Activated T-helper 9 cell treated with anti-CD3 and anti-CD28 coated beads, Interleukin-2, amount 50 U/mL, for 16 hours (primary cell): ENCODE measurements around the gene PCNX2.

Source experiments
- DNase-seq: peaks from one replicate; pipeline ENCODE4 v3.0.0-alpha.2; 2020; ENCODE audit warnings: low read depth

Gene PCNX2, protein sequence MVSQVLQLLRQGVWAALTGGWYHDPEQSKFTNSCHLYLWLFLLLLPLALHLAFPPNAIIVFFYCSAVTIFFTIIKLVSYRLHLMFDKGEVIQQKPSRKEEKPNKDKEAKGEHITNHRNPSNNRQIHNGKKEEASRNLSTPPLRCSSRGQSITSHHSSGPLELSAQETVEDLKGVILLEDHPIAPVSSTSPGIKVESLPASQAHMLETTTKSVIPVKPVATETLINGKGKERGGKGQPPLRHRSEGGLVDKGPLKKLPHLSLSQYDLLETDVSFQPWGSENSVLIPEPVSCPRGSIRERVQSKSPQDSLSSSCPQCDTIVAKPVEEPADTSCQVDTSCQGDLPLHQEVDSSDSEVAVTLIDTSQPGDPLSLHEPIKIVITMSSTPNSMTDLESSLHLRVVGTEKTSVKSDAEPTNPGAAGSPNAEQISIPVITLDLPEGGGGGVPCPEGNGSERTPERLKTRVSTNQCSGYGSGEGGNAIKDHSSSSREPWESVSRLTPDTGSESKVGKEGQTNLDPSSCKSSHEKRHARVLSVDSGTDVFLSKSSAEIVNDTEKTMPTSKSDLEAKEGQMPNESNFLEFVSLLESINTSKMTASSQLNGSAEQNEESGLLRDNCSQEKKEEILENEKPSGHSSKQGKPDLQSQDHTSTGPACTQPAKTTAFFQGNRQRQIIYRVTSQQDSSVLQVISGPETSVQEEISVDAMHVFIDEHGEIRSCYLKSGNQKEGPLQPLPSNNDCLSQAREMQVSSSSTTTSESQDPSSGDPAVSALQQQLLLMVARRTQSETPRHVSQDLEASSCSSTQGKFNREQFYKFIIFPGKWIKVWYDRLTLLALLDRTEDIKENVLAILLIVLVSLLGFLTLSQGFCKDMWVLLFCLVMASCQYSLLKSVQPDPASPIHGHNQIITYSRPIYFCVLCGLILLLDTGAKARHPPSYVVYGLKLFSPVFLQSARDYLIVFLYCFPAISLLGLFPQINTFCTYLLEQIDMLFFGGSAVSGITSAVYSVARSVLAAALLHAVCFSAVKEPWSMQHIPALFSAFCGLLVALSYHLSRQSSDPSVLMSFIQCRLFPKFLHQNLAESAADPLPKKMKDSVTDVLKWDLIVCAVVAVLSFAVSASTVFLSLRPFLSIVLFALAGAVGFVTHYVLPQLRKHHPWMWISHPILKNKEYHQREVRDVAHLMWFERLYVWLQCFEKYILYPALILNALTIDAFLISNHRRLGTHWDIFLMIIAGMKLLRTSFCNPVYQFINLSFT (N-terminal part only)

DNA sequence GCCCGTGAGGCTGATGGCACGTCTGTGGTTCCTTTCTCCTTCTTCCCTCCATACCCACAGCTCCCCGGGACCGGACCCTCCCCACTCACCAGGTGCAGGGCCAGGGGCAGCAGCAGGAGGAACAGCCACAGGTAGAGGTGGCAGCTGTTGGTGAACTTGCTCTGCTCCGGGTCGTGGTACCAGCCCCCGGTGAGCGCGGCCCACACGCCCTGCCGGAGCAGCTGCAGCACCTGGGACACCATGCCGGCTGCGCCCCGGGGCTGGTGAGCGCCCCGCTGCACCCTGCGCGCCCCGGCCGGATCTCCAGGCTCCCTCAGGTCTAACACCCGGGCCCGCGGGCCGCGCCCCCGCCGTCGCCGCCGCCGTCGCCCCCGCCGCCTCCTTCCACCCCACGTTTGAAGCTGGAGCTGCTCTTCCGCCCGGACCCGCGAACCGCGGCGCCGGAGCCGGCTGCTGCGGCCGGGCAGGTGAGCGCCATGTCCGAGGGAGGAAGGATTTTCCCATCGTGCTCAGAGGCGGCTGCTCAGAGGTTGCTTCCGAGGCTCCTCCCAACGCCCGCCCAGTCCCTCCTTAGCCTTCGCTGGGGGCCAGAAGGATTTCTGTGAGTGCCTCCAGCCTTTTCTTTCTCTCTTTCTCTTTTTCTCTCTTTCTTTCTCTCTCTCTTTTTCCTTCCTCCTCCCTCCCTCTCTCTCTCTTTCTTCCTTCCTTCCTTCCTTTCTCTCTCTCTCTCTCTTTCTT is at the start of gene PCNX2:
TSS of gene PCNX2 (minus strand) at position 489 of the 738 bp plus-strand sequence. CDS start at position 242, 247 bp downstream.
- DNase-seq, result peak; percentile 62

DNA sequence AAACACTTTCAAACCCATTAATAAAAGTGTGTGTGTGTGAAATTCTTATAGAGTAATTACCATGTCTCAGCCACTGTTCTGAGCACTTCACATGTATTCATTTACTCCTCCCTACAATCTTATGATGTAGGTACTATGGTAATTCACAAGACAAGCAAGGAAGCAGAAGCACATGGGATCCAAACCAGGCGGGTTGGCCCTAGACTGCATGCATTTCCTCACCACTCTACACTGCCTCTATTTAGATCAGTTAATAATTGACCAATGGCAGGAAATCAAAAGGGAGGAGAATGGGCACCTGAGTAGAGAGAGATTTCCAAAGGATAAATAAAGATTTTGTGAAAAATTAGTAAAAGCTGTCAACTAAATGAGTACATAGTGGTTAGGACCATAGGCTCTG is 47.7 kb upstream of the PCNX2 start:
- DNase-seq, result no peak

DNA sequence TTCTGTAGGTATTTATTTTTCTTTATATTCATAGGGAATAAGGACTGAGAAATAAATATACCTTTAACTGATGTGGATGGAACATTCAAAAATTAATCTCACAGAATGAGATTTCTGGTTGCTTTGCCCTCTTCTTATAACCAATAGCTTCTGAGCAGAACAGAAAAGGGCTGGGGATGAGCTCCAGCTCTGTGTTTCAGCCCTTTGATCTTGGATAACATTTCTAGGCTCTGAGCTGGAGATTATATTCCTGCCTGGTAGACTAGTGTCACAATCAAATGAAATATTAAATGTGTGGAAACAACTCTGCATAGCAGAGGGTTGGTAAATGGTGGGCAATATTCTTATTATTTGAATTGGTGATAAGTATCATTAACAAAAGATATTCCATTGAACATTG is 46.6 kb upstream of the PCNX2 start:
- DNase-seq, result no peak

DNA sequence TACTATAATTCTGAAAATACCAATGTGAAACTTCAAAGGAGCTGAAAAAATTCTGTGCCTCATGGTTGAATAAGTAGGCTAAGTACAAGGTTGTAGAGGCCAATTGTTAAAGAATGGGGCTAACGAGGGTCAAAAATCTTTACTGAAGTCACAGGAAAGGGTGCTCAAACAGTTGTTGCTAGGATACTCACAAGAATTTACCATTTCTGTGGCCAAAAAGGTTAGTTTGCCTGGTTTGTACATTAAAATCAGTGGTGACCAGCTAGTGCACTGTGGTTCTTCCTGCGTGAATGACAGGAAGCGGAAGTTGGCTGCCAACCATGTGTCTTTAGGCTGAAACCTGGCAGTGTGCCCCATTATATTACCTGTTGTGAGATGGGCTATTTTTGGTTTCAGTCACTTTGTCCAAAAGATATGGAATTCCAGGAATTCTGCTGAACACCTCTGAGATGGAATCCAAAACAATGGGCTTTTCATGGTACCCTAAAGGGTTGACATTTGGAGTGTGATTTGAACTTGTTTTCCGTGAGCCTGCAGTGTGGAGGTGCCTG is 45.5 kb upstream of the PCNX2 start:
- DNase-seq, result no peak

DNA sequence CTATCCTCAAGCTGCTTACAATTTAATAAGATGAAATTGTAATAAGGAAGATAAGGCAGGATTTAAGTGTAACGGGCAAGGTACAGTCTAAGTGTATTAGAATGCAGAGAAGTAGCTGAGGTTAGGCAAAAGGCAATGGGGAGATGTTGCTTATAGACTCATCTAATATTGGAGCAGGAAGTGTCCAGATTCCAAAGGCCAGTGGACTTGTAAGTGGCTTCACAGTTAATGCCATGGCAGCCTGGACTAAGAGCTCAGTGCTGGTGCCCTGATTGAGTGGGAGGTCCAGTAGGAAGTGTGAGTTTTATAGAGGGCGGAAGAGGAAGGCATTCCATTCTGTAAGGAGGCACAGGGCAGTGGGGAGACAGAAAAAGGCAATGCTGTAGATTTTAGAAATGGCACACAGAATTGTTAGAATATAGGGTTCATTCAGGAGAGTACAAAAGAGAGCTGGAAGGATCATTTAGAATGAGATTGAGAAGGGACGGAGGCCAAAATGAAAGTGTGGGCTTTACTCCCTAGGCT is 44.6 kb upstream of the PCNX2 start:
- DNase-seq, result no peak

DNA sequence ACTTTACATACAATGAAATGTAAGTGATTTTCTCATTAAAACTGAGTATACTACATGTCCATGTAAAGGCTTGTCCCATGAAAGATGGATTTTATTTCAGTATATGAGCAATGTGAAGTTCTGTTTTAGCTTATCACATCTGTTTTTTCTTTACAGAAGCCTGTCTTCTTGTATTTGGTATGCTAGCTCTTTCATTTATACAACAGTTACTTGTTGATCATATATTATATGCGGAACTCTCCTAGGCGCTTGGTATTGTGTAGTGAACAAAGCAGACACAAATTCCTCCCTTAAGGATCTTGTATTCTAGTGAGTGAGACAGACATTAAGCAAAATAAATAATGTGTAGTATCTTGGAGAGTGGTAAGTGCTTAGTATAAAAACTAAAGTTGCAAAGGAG is 42.6 kb upstream of the PCNX2 start:
- no peak for DNase-seq

DNA sequence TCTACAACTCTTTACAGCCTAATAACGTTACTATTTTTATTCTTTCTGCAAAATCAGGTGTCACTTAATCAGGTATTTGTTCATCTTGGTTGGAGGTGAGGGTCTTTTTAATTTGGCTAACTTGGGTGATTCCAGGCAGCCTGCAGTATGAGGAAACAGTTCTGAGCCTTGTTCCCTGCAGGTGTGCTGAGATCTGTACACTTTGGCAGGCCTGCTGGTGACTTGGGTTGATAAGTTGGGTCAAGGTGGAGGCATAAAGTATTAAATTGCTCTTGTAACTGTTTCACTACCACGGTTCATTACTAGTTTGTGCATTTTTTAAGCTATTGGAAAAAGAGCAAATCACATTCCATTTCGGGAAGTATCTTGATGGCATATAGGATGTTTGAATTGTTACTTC is 42.0 kb upstream of the PCNX2 start:
- DNase-seq, result no peak

DNA sequence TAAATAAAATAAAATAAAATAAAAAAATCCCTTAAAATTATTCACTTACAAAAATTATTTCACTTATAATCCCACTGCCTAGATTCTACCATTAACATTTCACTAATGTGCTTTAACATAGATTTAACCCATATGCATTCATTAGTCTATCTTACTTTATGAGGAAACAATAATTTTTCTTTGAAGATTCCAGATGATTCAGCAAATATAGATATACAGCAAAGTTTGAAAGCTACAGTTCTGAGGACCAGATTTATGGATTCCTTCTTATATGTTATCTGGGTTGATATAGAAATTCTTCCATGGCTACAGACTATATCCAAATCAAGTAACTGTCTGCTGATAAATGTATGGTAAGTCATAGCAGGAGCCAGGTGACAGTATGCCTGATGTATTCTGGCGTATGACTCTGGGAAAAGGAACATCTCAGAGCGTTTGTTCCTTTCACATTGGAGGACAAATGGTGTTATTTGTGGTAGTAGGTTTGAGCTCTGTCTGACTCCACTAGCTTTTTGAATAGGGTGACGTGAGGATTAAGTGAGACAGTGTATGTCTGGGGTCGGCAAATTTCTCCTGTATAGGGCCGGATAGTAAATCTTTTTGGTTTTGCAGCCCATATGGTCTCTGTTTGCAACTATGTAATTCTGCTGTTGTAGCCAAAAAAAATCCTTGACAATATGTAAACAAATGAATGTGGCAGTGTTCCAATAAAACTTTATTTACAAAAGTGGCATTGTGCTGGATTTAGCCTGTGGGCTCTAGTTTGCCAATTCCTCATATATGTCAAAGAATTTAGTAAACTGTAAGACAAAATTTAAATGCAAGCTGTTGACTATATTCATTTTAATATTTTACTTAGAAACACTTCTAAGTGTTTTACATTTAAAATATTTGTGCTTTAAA is 41.3 kb upstream of the PCNX2 start:
- no peak for DNase-seq

DNA sequence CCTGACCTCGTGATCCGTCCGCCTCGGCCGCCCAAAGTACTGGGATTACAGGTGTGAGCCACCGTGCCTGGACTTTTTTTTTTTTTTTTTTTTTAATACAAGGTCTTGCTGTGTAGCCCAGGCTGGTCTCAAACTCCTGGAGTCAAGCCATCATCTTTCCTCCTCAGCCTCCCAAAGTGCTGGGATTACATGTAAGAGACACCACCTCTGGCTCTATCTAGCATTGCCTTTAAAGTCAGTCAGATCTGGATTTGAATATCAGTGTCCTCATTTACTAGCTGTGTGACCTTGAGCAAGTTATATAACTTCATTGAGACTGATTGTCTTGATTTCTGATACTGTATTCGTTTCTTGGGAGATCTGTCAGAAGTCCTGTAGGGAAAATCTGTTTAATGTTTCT is 38.6 kb upstream of the PCNX2 start:
- DNase-seq, result no peak

DNA sequence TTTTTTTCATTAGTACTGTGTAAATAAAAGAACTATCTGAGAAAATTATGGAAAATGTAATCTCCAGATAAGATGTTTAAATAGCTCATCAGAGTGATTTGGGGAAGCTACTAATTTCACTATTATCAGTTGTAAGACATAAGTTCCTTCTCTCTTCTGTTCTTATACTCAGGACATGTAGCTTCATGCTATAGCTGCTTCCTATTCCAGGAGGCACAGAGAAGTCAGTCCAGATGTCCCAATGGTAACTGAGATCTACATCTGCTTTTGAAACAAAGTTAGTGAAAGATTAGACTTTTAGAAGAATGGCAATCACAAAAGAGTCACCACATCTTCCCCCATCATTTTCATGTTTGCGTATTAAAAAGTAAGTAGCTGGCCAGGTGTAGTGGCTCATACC is 37.6 kb upstream of the PCNX2 start:
- DNase-seq, result no peak

DNA sequence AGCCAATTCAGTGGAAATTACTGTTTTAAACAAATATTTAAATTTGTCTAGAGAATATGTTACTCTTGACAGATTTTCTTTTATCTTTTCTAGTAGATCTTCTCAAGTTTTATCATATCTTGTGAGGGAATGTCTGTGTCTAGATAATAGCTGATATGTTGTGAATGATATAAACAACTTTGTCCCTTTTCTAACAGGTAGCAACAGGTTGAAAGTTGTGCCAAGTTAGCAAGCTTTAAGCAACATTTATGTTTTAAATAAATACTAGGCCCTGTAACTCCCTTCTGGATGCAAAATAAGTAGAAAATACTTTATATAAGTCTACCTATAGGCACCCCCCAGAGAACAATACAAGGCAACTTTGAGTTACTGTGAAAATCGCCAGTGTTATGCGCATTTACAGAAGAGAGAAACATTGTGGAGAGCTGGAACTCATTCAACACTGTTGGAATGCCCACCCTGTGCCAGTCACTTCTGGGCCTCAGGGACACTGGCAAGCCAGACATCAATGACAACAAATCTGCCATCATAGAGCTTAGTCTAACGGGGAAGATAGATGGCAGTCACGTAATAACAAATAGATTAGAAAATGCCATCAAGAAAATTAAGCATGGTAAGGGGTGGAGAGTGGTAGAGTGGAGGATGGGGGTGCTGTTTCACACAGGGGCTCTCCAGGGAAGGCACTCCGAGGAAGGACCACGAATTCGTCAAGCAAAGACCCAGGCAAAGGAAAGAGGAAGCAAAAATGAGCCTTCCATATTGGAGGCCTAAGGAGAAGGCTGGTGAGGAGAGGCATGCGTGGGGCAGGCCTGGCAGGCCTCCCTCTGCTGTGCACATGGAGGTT is 36.4 kb upstream of the PCNX2 start:
- DNase-seq, result no peak

DNA sequence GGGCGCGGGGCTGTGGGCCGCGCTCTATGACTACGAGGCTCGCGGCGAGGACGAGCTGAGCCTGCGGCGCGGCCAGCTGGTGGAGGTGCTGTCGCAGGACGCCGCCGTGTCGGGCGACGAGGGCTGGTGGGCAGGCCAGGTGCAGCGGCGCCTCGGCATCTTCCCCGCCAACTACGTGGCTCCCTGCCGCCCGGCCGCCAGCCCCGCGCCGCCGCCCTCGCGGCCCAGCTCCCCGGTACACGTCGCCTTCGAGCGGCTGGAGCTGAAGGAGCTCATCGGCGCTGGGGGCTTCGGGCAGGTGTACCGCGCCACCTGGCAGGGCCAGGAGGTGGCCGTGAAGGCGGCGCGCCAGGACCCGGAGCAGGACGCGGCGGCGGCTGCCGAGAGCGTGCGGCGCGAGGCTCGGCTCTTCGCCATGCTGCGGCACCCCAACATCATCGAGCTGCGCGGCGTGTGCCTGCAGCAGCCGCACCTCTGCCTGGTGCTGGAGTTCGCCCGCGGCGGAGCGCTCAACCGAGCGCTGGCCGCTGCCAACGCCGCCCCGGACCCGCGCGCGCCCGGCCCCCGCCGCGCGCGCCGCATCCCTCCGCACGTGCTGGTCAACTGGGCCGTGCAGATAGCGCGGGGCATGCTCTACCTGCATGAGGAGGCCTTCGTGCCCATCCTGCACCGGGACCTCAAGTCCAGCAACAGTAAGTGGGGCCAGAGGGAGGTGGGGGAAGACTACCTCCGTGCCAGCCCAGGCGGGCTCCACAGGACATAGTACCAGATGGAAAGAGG is 32.8 kb upstream of the PCNX2 start:
- DNase-seq, result peak; percentile 1

DNA sequence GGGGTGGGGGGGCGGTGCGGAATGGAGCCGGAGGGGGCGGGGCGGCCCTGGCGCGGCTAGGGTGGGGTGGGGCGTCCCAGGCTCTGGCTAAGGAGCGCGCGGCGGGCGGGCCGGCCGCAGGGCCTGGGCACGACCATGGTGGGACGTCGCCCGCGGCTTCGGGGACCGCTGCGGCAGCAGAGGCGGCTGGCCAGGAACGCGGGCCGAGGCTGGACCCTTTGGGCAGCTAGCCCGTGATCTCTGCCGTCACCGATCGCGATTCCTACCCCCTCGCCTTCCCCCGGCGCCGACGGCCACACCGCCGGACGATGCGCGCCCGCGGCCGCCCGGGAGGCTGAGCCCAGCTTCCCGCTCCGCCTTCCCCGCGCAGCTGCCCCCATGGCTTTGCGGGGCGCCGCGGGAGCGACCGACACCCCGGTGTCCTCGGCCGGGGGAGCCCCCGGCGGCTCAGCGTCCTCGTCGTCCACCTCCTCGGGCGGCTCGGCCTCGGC is 32.2 kb upstream of the PCNX2 start, which contains the start of gene MAP3K21:
TSS of gene MAP3K21 (plus strand) at position 74 of the 491 bp plus-strand sequence. CDS start at position 379, 305 bp downstream.
- DNase-seq, result peak; percentile 5

DNA sequence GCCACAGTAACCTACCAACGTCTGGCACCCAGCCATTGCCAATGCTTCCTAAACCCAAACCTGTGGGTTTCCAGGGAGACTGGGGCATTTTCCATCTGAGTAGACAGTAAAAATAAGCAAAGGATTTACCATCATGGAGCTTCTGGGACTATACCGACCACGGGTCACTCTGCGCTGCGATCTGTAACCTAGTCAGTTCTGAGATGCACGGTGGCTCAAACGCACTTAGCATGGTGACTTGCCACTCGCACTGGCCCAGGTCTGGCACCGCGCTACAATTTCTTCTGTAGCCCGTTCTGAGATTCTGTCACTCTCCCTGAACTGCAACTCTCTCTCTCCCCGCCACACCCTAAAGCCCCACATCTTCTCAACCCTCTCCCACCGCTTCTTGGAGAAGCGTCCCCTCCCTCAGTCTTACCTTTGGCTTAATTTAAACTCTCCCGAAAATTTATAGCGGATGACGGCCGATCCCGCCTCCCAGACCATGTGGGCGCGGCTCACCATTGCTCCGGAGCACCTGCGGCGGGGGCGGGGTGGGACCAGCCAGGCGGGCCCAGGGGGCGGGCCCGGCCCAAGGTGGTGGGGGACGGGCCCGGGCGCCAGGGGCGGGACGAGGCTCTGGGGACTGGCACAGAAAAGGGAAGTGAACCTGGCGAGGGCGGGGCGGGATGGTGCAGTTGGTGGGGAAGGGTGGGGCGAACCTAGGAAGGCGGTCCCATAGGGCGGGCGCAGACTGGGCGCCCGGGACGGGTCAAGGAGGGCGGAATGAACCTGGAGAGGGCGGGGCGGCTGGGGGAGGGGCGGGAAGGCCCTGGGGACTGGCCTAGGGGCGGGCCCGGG is 31.5 kb upstream of the PCNX2 start:
- peak; percentile 84 for DNase-seq

DNA sequence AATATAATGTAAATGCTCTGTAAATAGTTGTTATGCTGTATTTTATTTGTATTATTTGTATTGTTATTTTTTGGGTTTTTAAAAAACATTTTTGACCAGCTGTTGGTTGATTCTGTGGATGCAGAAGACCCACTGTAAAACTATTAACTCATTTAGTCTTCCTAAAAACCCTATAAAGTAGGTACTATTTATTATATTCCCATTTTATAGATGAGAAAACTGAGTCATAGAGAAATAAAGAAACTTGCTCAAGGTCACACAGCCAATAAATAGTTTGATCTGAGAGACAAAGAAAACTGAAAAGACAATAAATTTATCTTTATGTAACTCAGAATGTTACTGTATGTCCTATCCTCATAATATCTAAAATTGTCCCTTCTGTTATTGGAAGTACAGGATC is 30.8 kb upstream of the PCNX2 start:
- DNase-seq, result no peak

DNA sequence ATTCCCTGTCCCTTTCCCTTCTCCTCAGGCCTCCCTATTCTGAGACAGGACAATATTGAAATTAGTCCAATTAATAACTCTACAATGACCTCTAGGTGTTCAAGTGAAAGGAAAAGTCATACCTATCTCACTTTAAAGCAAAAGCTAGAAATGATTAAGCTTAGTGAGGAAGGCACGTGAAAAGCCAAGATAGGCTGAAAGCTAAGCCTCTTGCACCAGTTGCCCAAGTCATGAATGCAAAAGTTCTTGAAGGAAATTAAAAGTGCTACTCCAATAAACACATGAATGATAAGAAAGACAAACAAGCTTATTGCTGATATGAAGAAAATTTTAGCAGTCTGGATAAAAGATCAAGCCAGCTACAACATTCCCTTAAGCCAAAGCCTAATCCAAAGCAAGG is 28.2 kb upstream of the PCNX2 start:
- DNase-seq, result no peak

DNA sequence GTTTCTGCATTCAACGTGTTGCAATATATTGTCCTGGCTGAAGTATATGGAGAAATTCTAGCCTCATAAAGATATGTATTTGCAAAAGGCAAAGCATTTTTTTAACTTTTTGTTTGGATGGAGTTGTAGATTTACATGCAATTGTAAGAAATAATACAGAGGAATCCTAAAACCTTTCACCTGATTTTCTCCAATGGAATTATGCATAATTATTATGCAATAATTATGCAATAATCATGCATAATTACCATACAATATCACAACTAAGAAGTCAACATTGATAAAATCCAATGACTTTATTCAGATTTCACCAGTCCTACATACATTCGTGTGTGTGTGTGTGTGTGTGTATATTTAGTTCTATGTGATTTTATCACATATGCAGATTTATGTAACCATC is 24.5 kb upstream of the PCNX2 start:
- no peak for DNase-seq
